ENCODE results near the gene MBL2.

The MBL2 gene

DNA sequence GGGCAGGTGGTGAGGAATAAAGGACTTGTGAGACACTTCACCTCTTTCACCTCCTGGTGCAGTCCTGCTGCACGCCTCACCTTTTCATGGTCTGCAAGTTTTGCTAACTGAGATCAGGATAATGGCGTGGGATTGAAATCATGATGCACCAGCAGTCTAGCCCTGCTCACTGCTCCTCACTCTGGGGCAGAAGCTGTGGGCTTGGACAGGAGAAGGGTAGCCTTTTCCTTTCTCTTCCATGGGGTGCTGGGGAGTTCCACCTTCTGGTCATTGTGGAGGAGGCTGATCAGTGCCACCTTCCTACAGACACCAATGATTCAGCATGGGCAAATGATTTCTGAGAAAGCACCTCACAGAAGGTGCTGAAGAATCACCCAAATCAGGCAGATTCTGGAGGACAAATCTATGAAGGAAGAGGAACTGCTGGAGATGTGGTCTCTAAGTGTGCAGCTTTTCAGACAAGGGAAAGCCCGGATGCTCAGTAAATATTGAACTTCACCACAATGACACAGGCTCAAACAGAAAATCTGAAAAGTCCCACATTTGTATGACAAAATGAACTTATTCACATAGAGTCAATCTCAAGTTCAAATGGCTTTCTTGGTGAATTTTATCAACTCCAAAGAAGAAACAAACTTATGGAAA, 19.7 kb downstream of the MBL2 start:
- H3K36me3 ChIP-seq (ENCODE audit: control insufficient read depth, insufficient read depth, low read length) = no peaks in the 10 kb centered on the region
- H3K9ac ChIP-seq (ENCODE audit: low read length) = no peak overlapping the region
- no peak overlapping the region for H3K27ac ChIP-seq (ENCODE audit: low read depth, low read length)
- H3K27me3 ChIP-seq (ENCODE audit: control insufficient read depth, insufficient read depth, low read length) = no peaks in the 10 kb centered on the region
- H3K4me3 ChIP-seq (ENCODE audit: low read depth, low read length) = no peak overlapping the region
- H3K9me3 ChIP-seq (ENCODE audit: control insufficient read depth, insufficient read depth, low read depth, low read length) = no peaks in the 10 kb centered on the region
- H3K4me1 ChIP-seq (ENCODE audit: control insufficient read depth, insufficient read depth, low read length) = no peaks in the 10 kb centered on the region

GRCh38 chr10:52752261-52752660, 20.3 kb downstream of the MBL2 start:
- Histone ChIP-seq H3K4me1 (ENCODE audit: control insufficient read depth, insufficient read depth, low read length) (no peaks in the 10 kb centered on the region), H3K9me3 (ENCODE audit: control insufficient read depth, insufficient read depth, low read depth, low read length) (no peaks in the 10 kb centered on the region), H3K36me3 (ENCODE audit: control insufficient read depth, insufficient read depth, low read length) (no peaks in the 10 kb centered on the region), H3K27ac (ENCODE audit: low read depth, low read length) (no peak overlapping the region), H3K9ac (ENCODE audit: low read length) (no peak overlapping the region), H3K4me3 (ENCODE audit: low read depth, low read length) (no peak overlapping the region), H3K27me3 (ENCODE audit: control insufficient read depth, insufficient read depth, low read length) (no peaks in the 10 kb centered on the region)

- Histone ChIP-seq H3K27ac (ENCODE audit: low read depth, low read length) (no peak overlapping the region), H3K27me3 (ENCODE audit: control insufficient read depth, insufficient read depth, low read length) (no peaks in the 10 kb centered on the region), H3K4me1 (ENCODE audit: control insufficient read depth, insufficient read depth, low read length) (no peaks in the 10 kb centered on the region), H3K4me3 (ENCODE audit: low read depth, low read length) (no peak overlapping the region), H3K9ac (ENCODE audit: low read length) (no peak overlapping the region), H3K9me3 (ENCODE audit: control insufficient read depth, insufficient read depth, low read depth, low read length) (no peaks in the 10 kb centered on the region), H3K36me3 (ENCODE audit: control insufficient read depth, insufficient read depth, low read length) (no peaks in the 10 kb centered on the region)
Measured at GRCh38 chr10:52751337-52751736, 21.2 kb downstream of the MBL2 start.

DNA sequence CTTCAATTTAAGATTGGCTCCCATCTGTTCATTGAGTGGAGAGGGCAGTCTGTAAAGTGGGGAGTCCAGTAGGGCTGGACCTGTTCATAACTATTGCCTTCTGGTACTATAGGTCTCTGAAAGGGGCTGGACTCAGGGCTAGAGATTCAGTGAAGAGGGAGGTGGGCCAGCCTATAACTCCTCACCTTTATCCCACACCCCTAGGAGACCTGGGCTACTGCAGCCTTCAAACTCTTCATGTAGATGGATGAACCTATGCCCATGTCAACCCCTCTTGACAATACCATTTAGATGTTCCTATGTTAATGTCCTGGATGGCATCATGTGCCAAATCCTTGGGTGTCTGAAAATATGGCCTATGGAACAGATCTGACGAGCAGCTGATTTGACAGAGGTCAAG, 22.0 kb downstream of the MBL2 start:
- Histone ChIP-seq H3K4me1 (ENCODE audit: control insufficient read depth, insufficient read depth, low read length) (no peaks in the 10 kb centered on the region), H3K9ac (ENCODE audit: low read length) (no peak overlapping the region), H3K36me3 (ENCODE audit: control insufficient read depth, insufficient read depth, low read length) (no peaks in the 10 kb centered on the region), H3K27ac (ENCODE audit: low read depth, low read length) (no peak overlapping the region), H3K9me3 (ENCODE audit: control insufficient read depth, insufficient read depth, low read depth, low read length) (no peaks in the 10 kb centered on the region), H3K4me3 (ENCODE audit: low read depth, low read length) (no peak overlapping the region), H3K27me3 (ENCODE audit: control insufficient read depth, insufficient read depth, low read length) (no peaks in the 10 kb centered on the region)

GRCh38 chr10:52747694-52748093, 24.9 kb downstream of the MBL2 start:
- Histone ChIP-seq H3K27me3 (ENCODE audit: control insufficient read depth, insufficient read depth, low read length) (no peaks in the 10 kb centered on the region), H3K9ac (ENCODE audit: low read length) (no peak overlapping the region), H3K36me3 (ENCODE audit: control insufficient read depth, insufficient read depth, low read length) (no peaks in the 10 kb centered on the region), H3K4me1 (ENCODE audit: control insufficient read depth, insufficient read depth, low read length) (no peaks in the 10 kb centered on the region), H3K27ac (ENCODE audit: low read depth, low read length) (no peak overlapping the region), H3K4me3 (ENCODE audit: low read depth, low read length) (no peak overlapping the region), H3K9me3 (ENCODE audit: control insufficient read depth, insufficient read depth, low read depth, low read length) (no peaks in the 10 kb centered on the region)

- no peaks in the 10 kb centered on the region for H3K36me3 ChIP-seq (ENCODE audit: control insufficient read depth, insufficient read depth, low read length)
- no peak overlapping the region for H3K4me3 ChIP-seq (ENCODE audit: low read depth, low read length)
- no peaks in the 10 kb centered on the region for H3K4me1 ChIP-seq (ENCODE audit: control insufficient read depth, insufficient read depth, low read length)
- H3K9me3 ChIP-seq (ENCODE audit: control insufficient read depth, insufficient read depth, low read depth, low read length) = no peaks in the 10 kb centered on the region
- no peaks in the 10 kb centered on the region for H3K27me3 ChIP-seq (ENCODE audit: control insufficient read depth, insufficient read depth, low read length)
- no peak overlapping the region for H3K27ac ChIP-seq (ENCODE audit: low read depth, low read length)
- no peak overlapping the region for H3K9ac ChIP-seq (ENCODE audit: low read length)
Measured at GRCh38 chr10:52746169-52746568, 26.4 kb downstream of the MBL2 start.

DNA sequence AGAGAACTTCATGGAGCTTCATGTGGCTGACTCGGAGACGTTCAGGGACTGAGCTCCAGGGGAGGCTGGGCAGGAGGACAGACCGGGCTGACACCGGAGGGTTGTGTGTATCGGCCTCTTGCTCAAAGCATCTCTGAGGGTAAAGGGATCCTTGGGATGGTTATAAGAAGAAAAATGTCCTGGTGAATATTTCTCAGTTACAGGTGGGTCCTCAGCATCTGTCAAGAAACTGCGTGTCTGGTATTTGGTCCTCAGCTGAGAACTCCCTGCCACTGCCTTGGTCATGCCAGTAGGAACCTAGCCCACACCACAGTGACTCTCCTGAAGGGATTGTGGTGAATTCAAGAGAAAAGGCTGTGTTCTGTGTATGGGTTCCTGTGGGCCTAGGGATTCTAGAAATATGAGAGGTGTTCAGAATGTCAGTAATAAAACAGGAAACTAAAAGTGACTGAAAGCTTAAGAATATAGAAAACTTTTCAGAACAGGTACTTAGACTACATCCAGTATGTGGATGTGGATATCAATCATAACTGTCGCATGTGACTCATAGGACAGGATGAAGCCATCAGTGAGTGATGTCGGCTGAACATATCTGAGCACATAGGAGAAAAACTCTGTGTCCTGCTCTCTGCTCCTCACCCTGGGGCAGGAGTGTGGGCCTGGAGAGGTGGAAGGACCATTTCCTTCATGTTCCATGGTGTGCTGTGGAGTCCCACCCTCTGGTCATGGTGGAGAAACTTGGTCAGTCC, 28.4 kb downstream of the MBL2 start:
- H3K4me1 ChIP-seq (ENCODE audit: control insufficient read depth, insufficient read depth, low read length) = no peaks in the 10 kb centered on the region
- no peaks in the 10 kb centered on the region for H3K27me3 ChIP-seq (ENCODE audit: control insufficient read depth, insufficient read depth, low read length)
- no peak overlapping the region for H3K27ac ChIP-seq (ENCODE audit: low read depth, low read length)
- no peak overlapping the region for H3K9ac ChIP-seq (ENCODE audit: low read length)
- H3K9me3 ChIP-seq (ENCODE audit: control insufficient read depth, insufficient read depth, low read depth, low read length) = no peaks in the 10 kb centered on the region
- no peak overlapping the region for H3K4me3 ChIP-seq (ENCODE audit: low read depth, low read length)
- no peaks in the 10 kb centered on the region for H3K36me3 ChIP-seq (ENCODE audit: control insufficient read depth, insufficient read depth, low read length)

DNA sequence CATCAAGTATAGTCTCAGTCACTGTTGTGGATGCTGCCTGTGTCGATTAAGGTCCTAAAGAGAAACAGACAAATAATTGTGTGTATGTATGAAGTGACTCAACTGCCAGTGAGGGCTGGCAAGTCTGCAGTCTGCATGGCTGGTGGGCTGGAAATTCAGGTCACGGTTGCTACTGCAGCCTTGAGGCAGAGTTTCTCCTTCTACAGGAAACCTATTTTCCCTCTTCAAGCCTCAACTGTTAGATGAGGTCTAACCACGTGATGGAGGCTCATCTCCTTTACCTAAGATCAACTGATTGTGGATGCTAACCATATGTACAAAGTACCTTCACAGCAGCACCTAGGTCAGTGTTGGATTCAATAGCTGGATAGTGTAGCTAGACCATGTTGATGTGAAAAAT, 29.9 kb downstream of the MBL2 start:
- Histone ChIP-seq H3K4me3 (ENCODE audit: low read depth, low read length) (no peak overlapping the region), H3K9me3 (ENCODE audit: control insufficient read depth, insufficient read depth, low read depth, low read length) (no peaks in the 10 kb centered on the region), H3K27me3 (ENCODE audit: control insufficient read depth, insufficient read depth, low read length) (no peaks in the 10 kb centered on the region), H3K4me1 (ENCODE audit: control insufficient read depth, insufficient read depth, low read length) (no peaks in the 10 kb centered on the region), H3K36me3 (ENCODE audit: control insufficient read depth, insufficient read depth, low read length) (no peaks in the 10 kb centered on the region), H3K27ac (ENCODE audit: low read depth, low read length) (no peak overlapping the region), H3K9ac (ENCODE audit: low read length) (no peak overlapping the region)

GRCh38 chr10:52741851-52742250, 30.7 kb downstream of the MBL2 start:
- no peak overlapping the region for H3K27ac ChIP-seq (ENCODE audit: low read depth, low read length)
- H3K36me3 ChIP-seq (ENCODE audit: control insufficient read depth, insufficient read depth, low read length) = no peaks in the 10 kb centered on the region
- H3K4me1 ChIP-seq (ENCODE audit: control insufficient read depth, insufficient read depth, low read length) = no peaks in the 10 kb centered on the region
- H3K9ac ChIP-seq (ENCODE audit: low read length) = no peak overlapping the region
- peaks cover 4% of the 10 kb centered on the region; the same call in 1 of the 2 replicates for H3K9me3 ChIP-seq (ENCODE audit: control insufficient read depth, insufficient read depth, low read depth, low read length)
- H3K27me3 ChIP-seq (ENCODE audit: control insufficient read depth, insufficient read depth, low read length) = no peaks in the 10 kb centered on the region
- no peak overlapping the region for H3K4me3 ChIP-seq (ENCODE audit: low read depth, low read length)

- Histone ChIP-seq H3K4me1 (ENCODE audit: control insufficient read depth, insufficient read depth, low read length) (no peaks in the 10 kb centered on the region), H3K4me3 (ENCODE audit: low read depth, low read length) (no peak overlapping the region), H3K36me3 (ENCODE audit: control insufficient read depth, insufficient read depth, low read length) (no peaks in the 10 kb centered on the region), H3K27ac (ENCODE audit: low read depth, low read length) (no peak overlapping the region), H3K9ac (ENCODE audit: low read length) (no peak overlapping the region), H3K27me3 (ENCODE audit: control insufficient read depth, insufficient read depth, low read length) (no peaks in the 10 kb centered on the region), H3K9me3 (ENCODE audit: control insufficient read depth, insufficient read depth, low read depth, low read length) (peaks cover 8% of the 10 kb centered on the region)
Measured at GRCh38 chr10:52740913-52741675, 31.5 kb downstream of the MBL2 start.

GRCh38 chr10:52740155-52740549, 32.4 kb downstream of the MBL2 start:
- H3K4me3 ChIP-seq (ENCODE audit: low read depth, low read length) = no peak overlapping the region
- H3K36me3 ChIP-seq (ENCODE audit: control insufficient read depth, insufficient read depth, low read length) = no peaks in the 10 kb centered on the region
- H3K27me3 ChIP-seq (ENCODE audit: control insufficient read depth, insufficient read depth, low read length) = no peaks in the 10 kb centered on the region
- H3K9ac ChIP-seq (ENCODE audit: low read length) = no peak overlapping the region
- H3K9me3 ChIP-seq (ENCODE audit: control insufficient read depth, insufficient read depth, low read depth, low read length) = peaks cover 10% of the 10 kb centered on the region
- no peaks in the 10 kb centered on the region for H3K4me1 ChIP-seq (ENCODE audit: control insufficient read depth, insufficient read depth, low read length)
- H3K27ac ChIP-seq (ENCODE audit: low read depth, low read length) = no peak overlapping the region

Data from HUES6 (cell line).